Measurements from ENCODE around the gene SLC25A33. TPM values are rescaled to one million over a fixed set of nuclear protein-coding genes. Genes with fewer than 3 reads are reported as not detected.

Gene SLC25A33
- total and polyA plus RNA-seq, 2 experiments from 2014 or later = 13.3 to 18.8 TPM

DNA sequence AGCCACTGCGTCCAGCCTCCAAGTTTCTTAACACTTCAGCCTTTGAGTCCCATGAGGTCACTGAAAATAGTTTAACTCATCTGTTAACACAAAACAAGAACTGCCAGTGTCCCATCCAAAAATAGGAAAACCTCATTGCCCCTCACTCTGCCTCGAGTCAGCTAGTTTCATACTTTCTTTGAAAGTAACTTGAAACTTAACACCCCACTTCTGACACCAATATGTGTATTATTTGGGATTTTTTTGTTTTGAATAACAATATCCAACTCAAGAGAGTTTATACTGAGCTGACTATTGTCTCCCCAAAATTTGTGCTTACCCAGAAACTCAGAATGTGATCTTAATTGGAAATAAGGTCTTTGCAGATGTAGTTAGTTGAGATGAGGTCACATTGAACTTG, 95.3 kb downstream of the SLC25A33 start (continued):
- TF ChIP-seq ZNF331 (CRISPR knock-in tag; IDR thresholded peaks at IDR 0.05; ENCODE audit: low read depth) = no peak

Other genes with a start within 250 kb of the SLC25A33 start
- 6.8 and 7.6 TPM in 2 replicates for gene SPSB1, start 246.6 kb upstream of the SLC25A33 start, total RNA-seq (2014; rRNA removed; shearing (Covaris generic))
- 2.1 and 2.4 TPM in 2 replicates for gene SPSB1, start 246.6 kb upstream of the SLC25A33 start, polyA plus RNA-seq (2016; fragmentation: Nextera tagmentation; extraction: Ambion mirVana)
- gene TMEM201, start 49.4 kb downstream of the SLC25A33 start, total RNA-seq (2014; rRNA removed; shearing (Covaris generic)) = 24.5 and 27.2 TPM in 2 replicates
- gene TMEM201, start 49.4 kb downstream of the SLC25A33 start, polyA plus RNA-seq (2016; fragmentation: Nextera tagmentation; extraction: Ambion mirVana) = 11.6 and 11.8 TPM in 2 replicates
- 16.8 and 32.1 TPM in 2 replicates for gene PIK3CD, start 112.3 kb downstream of the SLC25A33 start, total RNA-seq (2014; rRNA removed; shearing (Covaris generic))
- 6.6 and 7.8 TPM in 2 replicates for gene PIK3CD, start 112.3 kb downstream of the SLC25A33 start, polyA plus RNA-seq (2016; fragmentation: Nextera tagmentation; extraction: Ambion mirVana)